T-helper 17 cell (primary cell): ENCODE results near the gene GTF2E1. TPM values are rescaled to one million over a fixed set of nuclear protein-coding genes. Genes with fewer than 3 reads are reported as not detected.
A peak's percentile ranks its signal among the peaks of the same experiment; 100 is the strongest.
"Not testable (repeated sequence)": the region's sequence is repeated elsewhere in the genome, so short reads cannot be mapped to it uniquely, and the experiment has no call there.

Experiments
- ATAC-seq: fragments of 150-1000 bp; cut with Tn5 transposase; 2 replicates; pipeline ENCODE4 v1.10.0; 2021; ENCODE audit warnings: mild to moderate bottlenecking, moderate library complexity
- DNase-seq, 3 donors: peaks; one replicate each; pipeline versions ENCODE4 v3.0.0 to v3.0.0-alpha.2; 2020 to 2021
- H3K9me3 ChIP-seq: one replicate; pipeline ENCODE4 v1.7.0; 2013; ENCODE audit warnings: low read length, mild to moderate bottlenecking; ENCODE audit not compliant: control insufficient read depth, poor library complexity, severe bottlenecking
- H3K27ac Mint-ChIP-seq: one replicate; pipeline ENCODE4 v1.8.0; 2022; ENCODE audit warnings: mild to moderate bottlenecking, moderate library complexity, mixed read lengths
- H3K27me3 Mint-ChIP-seq: one replicate; pipeline ENCODE4 v1.8.0; 2022; ENCODE audit warnings: mixed read lengths
- H3K36me3 Mint-ChIP-seq: one replicate; pipeline ENCODE4 v1.8.0; 2022; ENCODE audit warnings: low read depth, mixed read lengths
- H3K4me1 Mint-ChIP-seq: one replicate; pipeline ENCODE4 v1.8.0; 2022; ENCODE audit warnings: mild to moderate bottlenecking, mixed read lengths
- H3K4me3 Mint-ChIP-seq: one replicate; pipeline ENCODE4 v1.8.0; 2022; ENCODE audit warnings: mild to moderate bottlenecking, moderate library complexity, mixed read lengths
- total RNA-seq, 4 donors: library from RNA in 2 of 4; stranded (reverse) in 2 of 4; gene quantifications; one replicate each; pipeline ENCODE4 v1.2.3 and lab custom pipeline; 2022 to 2026

Gene GTF2E1
- 10 to 100 TPM in 1 of 2 donors, 1 to 10 TPM in 1; 9.6 to 11.4 TPM for total RNA-seq
- 13.4 to 23.8 reads per million in 2 donors for total RNA-seq (lab: John Stamatoyannopoulos, UW)

- H3K4me3 Mint-ChIP-seq = peak within 1 kb of the TSS; percentile 95
- peak within 1 kb of the TSS; percentile 99 for H3K27ac Mint-ChIP-seq
- H3K9me3 ChIP-seq = no peaks in the 10 kb centered on the region
- H3K27me3 Mint-ChIP-seq = no peaks in the 10 kb centered on the region
- DNase-seq = peak; percentile 81 to 92 (median 92)
- peaks cover 2% of the 10 kb centered on the region for H3K36me3 Mint-ChIP-seq
- H3K4me1 Mint-ChIP-seq = peaks cover 32% of the 10 kb centered on the region
- ATAC-seq = peak; percentile 96
Measured at GRCh38 chr3:120742198-120742848, at the start of gene GTF2E1, which contains the start of gene RABL3. Gene GTF2E1, plus strand, starts transcription at chr3:120742744. Its CDS starts 7,809 bp downstream, at chr3:120750553. Gene RABL3, minus strand, starts transcription at chr3:120742516. Its CDS starts 9 bp downstream, at chr3:120742507.

DNA sequence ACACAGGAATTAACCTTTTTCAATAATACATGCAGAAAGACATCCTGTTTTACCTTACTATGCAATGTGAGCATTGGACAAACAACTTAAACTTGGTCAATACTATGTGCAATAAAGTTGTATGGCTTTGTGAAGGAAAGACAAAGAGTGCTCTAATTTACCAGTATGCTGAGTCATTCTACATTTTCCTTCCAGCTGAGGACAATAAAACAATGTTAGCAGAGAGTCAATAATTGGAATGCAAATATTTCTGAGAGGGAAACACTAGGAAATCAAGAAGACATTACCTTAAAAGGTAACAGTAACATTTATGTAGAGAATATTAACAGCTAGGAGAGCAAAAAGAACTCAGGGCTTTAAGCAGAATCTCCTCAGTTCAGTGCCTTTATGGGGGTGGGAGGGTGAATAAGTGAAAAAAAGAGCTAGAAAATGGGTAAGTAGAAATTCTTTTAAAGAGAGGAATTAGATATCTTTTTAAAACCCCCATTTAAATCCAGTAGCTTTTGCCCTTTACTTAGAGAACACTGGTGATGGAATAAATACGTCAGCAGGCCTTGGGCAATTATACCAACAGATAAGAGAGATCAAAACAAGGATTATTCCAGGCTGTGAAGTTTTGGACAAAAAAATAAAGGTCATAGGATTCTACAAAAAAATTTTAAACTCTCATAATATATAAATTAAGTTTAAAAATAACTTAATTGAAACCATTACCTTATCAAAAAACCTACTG lies 48.9 kb upstream of the GTF2E1 start:
- DNase-seq (no peak), ATAC-seq (no peak)
- no peak overlapping the region for H3K4me3 Mint-ChIP-seq
- peaks cover 2% of the 10 kb centered on the region for H3K4me1 Mint-ChIP-seq
- no peaks in the 10 kb centered on the region for H3K9me3 ChIP-seq
- H3K36me3 Mint-ChIP-seq = peaks cover 3% of the 10 kb centered on the region
- no peak overlapping the region for H3K27ac Mint-ChIP-seq
- no peaks in the 10 kb centered on the region for H3K27me3 Mint-ChIP-seq

DNA sequence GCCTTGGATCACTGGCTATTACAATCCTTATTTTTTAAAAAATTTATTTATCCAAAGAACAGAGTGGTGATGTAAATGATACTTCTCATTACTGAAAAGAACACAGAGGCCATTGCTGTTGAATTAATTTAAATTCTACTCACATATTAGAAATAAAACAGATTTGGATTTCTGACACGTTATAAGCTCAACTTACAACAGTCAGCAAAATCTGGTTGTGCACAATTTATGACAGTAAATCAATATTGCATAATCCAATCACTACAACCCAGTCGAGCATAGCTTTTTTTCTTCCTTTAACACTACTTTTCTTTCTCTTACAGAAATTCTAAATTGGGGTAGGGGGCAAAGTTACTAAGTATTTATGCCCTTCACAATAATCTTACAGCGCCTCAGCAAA lies 43.2 kb upstream of the GTF2E1 start:
- peaks cover 9% of the 10 kb centered on the region for H3K36me3 Mint-ChIP-seq

DNA sequence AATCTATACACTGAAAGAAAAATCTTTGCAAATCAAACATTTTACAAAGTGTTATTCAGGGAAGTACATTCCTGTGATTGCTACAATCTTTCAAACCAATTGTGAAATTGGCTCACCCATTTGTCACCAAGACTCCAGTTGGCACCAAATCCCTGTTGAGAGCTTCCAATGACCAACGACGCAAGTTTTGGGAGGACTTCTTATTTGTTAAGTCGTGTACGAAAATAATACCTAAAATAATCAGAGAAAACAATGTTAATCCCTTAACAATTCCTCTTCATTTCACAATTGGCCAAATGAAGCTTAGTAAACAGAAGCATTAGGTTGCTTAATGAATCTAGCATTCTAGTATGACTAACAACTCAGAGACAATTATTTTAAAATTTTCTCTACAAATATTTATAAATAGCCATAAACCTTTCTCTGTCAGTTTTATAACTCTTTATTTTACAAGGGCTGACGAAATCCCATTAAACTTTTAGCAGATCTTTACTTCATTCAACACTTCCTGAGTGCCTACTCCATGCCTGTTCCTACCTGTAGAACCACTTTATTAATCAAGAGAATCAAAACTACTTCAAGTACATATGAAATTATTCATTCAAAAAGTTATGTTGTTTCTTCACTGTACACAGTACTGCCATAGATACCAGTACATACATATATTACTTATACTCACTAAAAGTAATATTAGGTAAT lies 36.5 kb upstream of the GTF2E1 start:
- H3K27ac Mint-ChIP-seq = no peak overlapping the region
- DNase-seq (no peak), ATAC-seq (no peak)
- H3K36me3 Mint-ChIP-seq = peaks cover 7% of the 10 kb centered on the region
- H3K9me3 ChIP-seq = peaks cover 4% of the 10 kb centered on the region
- H3K27me3 Mint-ChIP-seq = no peaks in the 10 kb centered on the region
- H3K4me1 Mint-ChIP-seq = peaks cover 5% of the 10 kb centered on the region
- H3K4me3 Mint-ChIP-seq = no peak overlapping the region

More for the DNA sequence above, 43.2 kb upstream of the GTF2E1 start:
- Mint-ChIP-seq H3K4me3 (no peak overlapping the region), H3K27ac (no peak overlapping the region), H3K27me3 (no peaks in the 10 kb centered on the region), H3K4me1 (peaks cover 10% of the 10 kb centered on the region)
- ATAC-seq (no peak), DNase-seq (no peak)
- H3K9me3 ChIP-seq = peaks cover 4% of the 10 kb centered on the region

- ATAC-seq = no peak
- peaks cover 7% of the 10 kb centered on the region for H3K36me3 Mint-ChIP-seq
- no peak for DNase-seq
- no peak overlapping the region for H3K4me3 Mint-ChIP-seq
- peaks cover 5% of the 10 kb centered on the region for H3K4me1 Mint-ChIP-seq
- no peaks in the 10 kb centered on the region for H3K27me3 Mint-ChIP-seq
- no peak overlapping the region for H3K27ac Mint-ChIP-seq
- peaks cover 4% of the 10 kb centered on the region for H3K9me3 ChIP-seq
Measured at GRCh38 chr3:120706950-120707349, 35.6 kb upstream of the GTF2E1 start.

DNA sequence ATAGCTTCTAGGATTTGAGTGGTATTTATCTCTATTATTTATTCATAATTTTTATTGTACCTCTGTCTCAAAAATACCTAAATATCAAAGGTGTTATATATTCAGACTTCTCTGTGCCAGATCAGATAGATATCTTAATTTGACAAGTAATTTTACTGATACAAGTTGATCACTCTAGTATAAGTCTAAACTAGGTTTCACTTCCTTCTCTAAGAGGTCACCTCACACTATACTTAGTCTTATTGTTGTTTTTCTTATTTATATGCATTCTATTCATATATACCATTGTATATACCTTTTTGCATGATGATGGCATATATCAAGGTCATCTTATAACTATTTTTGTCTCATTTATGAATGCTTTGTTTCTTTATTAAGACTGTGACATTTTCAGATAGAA lies 34.1 kb upstream of the GTF2E1 start:
- no peaks in the 10 kb centered on the region for H3K27me3 Mint-ChIP-seq
- H3K36me3 Mint-ChIP-seq = peaks cover 5% of the 10 kb centered on the region
- no peak overlapping the region for H3K4me3 Mint-ChIP-seq
- peaks cover 7% of the 10 kb centered on the region for H3K4me1 Mint-ChIP-seq
- H3K9me3 ChIP-seq = peaks cover 4% of the 10 kb centered on the region
- DNase-seq = no peak
- ATAC-seq = no peak
- no peak overlapping the region for H3K27ac Mint-ChIP-seq

DNA sequence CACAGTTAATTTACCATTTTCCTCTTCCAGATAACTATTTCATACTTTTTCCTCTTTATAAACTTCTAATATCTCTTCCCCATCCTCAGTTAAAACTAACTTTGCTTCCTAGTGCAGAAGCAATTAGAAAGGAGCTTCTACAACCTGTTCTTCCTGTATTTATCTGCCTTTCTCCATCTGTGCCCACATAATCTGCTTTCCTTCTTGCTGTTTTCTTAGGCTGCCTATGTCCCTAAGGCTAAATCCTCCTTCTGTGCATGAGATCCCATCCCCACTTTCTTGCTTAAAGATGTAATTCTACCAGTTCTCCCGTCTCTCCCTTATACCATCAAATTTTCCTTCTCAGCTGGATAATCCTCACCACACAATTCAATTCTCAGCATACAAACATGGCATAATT lies 32.2 kb upstream of the GTF2E1 start:
- H3K9me3 ChIP-seq = no peaks in the 10 kb centered on the region
- DNase-seq (no peak), ATAC-seq (no peak)
- peaks cover 11% of the 10 kb centered on the region for H3K4me1 Mint-ChIP-seq
- no peak overlapping the region for H3K4me3 Mint-ChIP-seq
- peaks cover 5% of the 10 kb centered on the region for H3K36me3 Mint-ChIP-seq
- no peaks in the 10 kb centered on the region for H3K27me3 Mint-ChIP-seq
- H3K27ac Mint-ChIP-seq = no peak overlapping the region

GRCh38 chr3:120713262-120713661 lies 29.3 kb upstream of the GTF2E1 start:
- H3K27ac Mint-ChIP-seq = no peak overlapping the region
- H3K4me1 Mint-ChIP-seq = peaks cover 11% of the 10 kb centered on the region
- no peak for DNase-seq

DNA sequence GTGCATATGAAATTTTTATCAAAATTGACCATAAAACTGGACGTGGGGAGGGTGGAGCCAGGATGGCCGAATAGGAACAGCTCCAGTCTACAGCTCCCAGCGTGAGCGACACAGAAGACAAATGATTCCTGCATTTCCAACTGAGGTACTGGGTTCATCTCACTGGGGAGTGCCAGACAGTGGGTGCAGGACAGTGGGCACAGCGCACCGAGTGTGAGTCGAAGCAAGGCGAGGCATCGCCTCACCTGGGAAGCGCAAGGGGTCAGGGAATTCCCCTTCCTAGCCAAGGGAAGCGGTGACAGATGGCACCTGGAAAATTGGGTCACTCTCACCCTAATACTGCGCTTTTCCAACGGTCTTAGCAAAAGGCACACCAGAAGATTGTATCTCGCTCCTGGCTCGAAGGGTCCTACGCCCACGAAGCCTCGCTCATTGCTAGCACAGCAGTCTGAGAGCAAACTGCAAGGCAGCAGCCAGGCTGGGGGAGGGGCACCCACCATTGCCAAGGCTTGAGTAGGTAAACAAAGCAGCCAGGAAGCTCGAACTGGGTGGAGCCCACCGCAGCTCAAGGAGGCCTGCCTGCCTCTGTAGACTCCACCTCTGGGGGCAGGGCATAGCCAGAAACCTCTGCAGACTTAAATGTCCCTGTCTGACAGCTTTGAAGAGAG lies 23.2 kb upstream of the GTF2E1 start:
- not testable (repeated sequence) for H3K9me3 ChIP-seq, H3K36me3 Mint-ChIP-seq, H3K27ac Mint-ChIP-seq, H3K27me3 Mint-ChIP-seq
- ATAC-seq (peak; percentile 91), DNase-seq (peak; percentile 45 to 72 (median 65))
- Mint-ChIP-seq H3K4me1 (peaks cover 34% of the 10 kb centered on the region), H3K4me3 (peak overlapping the region; percentile 81)

More at GRCh38 chr3:120713262-120713661, 29.3 kb upstream of the GTF2E1 start:
- ATAC-seq = no peak
- H3K36me3 Mint-ChIP-seq = peaks cover 4% of the 10 kb centered on the region
- H3K27me3 Mint-ChIP-seq = no peaks in the 10 kb centered on the region
- H3K4me3 Mint-ChIP-seq = no peak overlapping the region
- H3K9me3 ChIP-seq = no peaks in the 10 kb centered on the region

DNA sequence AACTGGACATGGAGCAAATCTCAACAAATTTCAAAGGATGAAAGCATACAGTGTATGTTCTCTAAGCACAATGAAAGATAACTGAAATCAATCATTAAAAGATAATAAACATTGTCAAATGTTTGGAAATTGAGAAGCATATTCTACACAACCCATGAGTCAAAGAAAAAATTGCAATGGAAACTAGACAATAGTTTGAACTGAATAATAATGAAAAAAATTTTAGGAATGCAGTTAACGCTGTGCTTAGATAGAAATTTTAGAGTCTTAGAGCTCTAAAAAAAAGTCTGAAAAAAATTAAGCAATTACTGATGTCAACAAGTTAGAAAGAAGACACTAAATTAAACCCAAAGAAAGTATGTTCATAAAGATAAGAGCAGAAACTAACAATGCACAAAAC lies 15.8 kb upstream of the GTF2E1 start:
- Mint-ChIP-seq H3K4me3 (no peak overlapping the region), H3K27me3 (no peaks in the 10 kb centered on the region), H3K27ac (no peak overlapping the region), H3K36me3 (peaks cover 8% of the 10 kb centered on the region), H3K4me1 (peaks cover 8% of the 10 kb centered on the region)
- ATAC-seq (no peak), DNase-seq (no peak)
- H3K9me3 ChIP-seq = no peaks in the 10 kb centered on the region

DNA sequence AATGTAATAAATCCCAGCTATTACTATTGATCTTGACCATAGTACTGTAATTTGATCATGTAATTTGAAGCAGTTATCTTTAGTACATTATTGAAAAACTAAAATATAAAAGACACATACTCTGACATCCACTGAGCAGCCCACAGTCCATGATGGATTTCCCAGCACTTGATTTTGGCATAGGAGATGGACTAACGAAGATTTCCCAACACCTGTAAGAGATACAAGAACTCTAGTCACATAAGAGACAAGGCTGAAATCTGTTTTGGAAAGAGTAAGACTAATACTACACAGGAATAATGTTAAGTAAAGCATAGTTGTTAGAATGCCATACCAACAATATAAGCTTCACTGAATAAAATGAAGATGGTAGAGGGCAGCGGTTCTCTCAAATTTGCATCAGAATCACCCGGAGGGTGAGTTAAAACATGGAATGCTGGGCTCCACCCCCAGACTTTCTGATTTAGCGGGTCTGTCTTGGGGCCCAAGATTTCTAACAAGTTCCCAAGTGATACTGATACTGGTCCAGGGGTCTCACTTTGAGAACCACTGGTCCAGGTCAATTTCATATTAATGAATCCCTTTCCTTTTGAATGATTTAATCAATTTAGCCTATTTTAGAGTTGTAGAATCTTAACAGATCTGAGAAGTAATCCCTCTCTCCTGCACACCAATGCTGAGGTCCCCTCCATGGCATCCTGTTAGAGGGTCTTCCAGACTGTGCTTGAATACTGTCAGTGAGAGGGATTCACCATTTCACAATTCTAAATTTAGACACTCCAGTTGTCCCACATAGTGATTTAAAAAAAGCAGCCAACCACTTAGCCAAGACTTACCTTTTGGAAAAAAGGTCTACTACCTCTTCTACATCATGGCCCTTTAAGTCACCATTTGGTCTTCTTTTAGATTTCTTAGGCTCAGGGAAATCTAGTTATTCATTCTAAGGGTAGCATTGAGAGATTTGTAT lies 11.7 kb upstream of the GTF2E1 start:
- no peak overlapping the region for H3K4me3 Mint-ChIP-seq
- peak overlapping the region; percentile 11 for H3K27ac Mint-ChIP-seq
- H3K27me3 Mint-ChIP-seq = no peaks in the 10 kb centered on the region
- peaks cover 8% of the 10 kb centered on the region for H3K36me3 Mint-ChIP-seq
- peaks cover 8% of the 10 kb centered on the region for H3K4me1 Mint-ChIP-seq
- ATAC-seq (no peak), DNase-seq (no peak)
- no peaks in the 10 kb centered on the region for H3K9me3 ChIP-seq

DNA sequence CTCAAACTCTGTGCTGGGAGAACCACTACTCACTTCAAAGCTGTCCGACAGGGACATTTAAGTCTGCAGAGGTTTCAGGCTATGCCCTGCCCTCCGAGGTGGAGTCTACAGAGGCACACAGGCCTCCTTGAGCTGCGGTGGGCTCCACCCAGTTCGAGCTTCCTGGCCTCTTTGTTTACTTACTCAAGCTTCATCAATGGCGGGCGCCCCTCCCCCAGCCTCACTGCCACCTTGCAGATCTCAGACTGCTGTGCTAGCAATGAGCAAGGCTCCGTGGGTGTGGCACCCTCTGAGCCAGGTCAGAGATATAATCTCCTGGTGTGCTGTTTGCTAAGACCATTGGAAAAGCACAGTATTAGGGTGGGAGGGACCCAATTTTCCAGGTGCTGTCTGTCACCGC lies 4.5 kb upstream of the GTF2E1 start:
- Mint-ChIP-seq H3K27ac (peak overlapping the region; percentile 37), H3K4me1 (peaks cover 12% of the 10 kb centered on the region)
- not testable (repeated sequence) for H3K27me3 Mint-ChIP-seq, H3K4me3 Mint-ChIP-seq, H3K9me3 ChIP-seq, ATAC-seq, DNase-seq, H3K36me3 Mint-ChIP-seq
